Tibial nerve (tissue), 4 donors: Measurements from ENCODE around the gene PLOD3.

Experiments used
- EP300 ChIP-seq, 2 donors: sonication (generic); formaldehyde crosslinking; IDR thresholded peaks; one replicate each; pipeline ENCODE4 v1.6.1; 2017; ENCODE audit warnings: antibody characterized with exemption in 2 of 2, mild to moderate bottlenecking in 1 of 2
- POLR2A ChIP-seq, 2 donors: fragments of 450-650 bp; IDR thresholded peaks; one replicate each; pipeline ENCODE4 v1.6.1; 2017; ENCODE audit warnings: antibody characterized with exemption in 2 of 2, mild to moderate bottlenecking in 2 of 2, moderate library complexity in 2 of 2
- TF ChIP-seq, protein P1 (sequence below), 5 experiments: fragments of 200-600 bp in 3 of 5; fragments of 450-650 bp in 2 of 5; sonication (generic) in 3 of 5; IDR thresholded peaks; one replicate each; pipeline ENCODE4 v1.5.1; 2016 to 2019; ENCODE audit warnings: antibody characterized with exemption in 5 of 5, mild to moderate bottlenecking in 3 of 5, moderate library complexity in 2 of 5

DNA sequence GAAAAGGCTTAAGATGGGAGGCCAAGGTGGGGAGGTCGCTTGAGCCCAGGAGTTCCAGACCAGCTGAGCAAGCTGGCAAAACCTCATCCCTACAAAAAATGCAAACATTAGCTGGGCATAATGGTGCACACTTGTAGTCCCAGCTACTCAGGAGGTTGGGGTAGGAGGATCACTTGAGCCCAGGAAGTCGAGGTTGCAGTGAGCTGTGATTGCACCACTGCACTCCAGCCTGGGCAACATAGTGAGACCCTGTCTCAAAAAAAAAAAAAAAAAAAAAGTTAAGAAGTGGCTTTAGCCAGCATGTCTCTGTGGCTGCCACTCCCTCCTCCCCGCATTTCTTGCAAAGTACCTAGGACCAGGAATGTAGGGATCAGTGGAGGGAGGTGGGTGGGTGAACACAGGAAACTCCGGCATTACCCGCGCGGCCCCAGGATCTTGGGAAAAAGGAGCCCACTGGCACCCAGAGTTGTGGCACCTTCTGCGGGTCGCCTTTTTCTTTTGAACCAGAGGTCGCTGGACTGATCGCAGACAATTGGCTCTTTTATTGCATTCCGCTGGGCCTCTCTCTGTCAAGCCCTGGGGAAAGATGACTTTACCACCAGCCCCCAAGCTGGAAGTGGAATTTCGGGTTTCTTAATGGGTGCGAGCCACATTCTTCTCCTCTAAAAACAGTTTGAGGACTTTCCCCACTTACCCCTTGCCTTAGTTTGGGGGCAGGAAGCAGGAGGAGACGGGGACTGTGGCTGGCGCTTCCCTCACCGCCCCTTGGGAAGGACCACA is 55.5 kb downstream of the PLOD3 start:
- TF ChIP-seq POLR2A (IDR thresholded peaks at IDR 0.05) (no peak), EP300 (IDR thresholded peaks at IDR 0.05) (no peak)
- TF ChIP-seq, protein P1, sequence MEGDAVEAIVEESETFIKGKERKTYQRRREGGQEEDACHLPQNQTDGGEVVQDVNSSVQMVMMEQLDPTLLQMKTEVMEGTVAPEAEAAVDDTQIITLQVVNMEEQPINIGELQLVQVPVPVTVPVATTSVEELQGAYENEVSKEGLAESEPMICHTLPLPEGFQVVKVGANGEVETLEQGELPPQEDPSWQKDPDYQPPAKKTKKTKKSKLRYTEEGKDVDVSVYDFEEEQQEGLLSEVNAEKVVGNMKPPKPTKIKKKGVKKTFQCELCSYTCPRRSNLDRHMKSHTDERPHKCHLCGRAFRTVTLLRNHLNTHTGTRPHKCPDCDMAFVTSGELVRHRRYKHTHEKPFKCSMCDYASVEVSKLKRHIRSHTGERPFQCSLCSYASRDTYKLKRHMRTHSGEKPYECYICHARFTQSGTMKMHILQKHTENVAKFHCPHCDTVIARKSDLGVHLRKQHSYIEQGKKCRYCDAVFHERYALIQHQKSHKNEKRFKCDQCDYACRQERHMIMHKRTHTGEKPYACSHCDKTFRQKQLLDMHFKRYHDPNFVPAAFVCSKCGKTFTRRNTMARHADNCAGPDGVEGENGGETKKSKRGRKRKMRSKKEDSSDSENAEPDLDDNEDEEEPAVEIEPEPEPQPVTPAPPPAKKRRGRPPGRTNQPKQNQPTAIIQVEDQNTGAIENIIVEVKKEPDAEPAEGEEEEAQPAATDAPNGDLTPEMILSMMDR (IDR thresholded peaks at IDR 0.05) = no peak
